Osteocyte (in vitro differentiated cells): ENCODE data around the gene HOXC9. TPM values are rescaled to one million over a fixed set of nuclear protein-coding genes. Genes with fewer than 3 reads are reported as not detected.

Experiments
- DNase-seq: peaks from one replicate; pipeline ENCODE4 v3.0.0; 2021; ENCODE audit warnings: mixed read lengths; ENCODE audit not compliant: unreplicated experiment; ENCODE audit errors: extremely low spot score
- H3K27ac Mint-ChIP-seq: one replicate; pipeline ENCODE4 v1.8.0; 2021; ENCODE audit warnings: mild to moderate bottlenecking, mixed read lengths; ENCODE audit not compliant: unreplicated experiment
- H3K27me3 Mint-ChIP-seq: one replicate; pipeline ENCODE4 v1.8.0; 2021; ENCODE audit warnings: mixed read lengths; ENCODE audit not compliant: unreplicated experiment
- H3K36me3 Mint-ChIP-seq: one replicate; pipeline ENCODE4 v1.8.0; 2021; ENCODE audit warnings: mixed read lengths; ENCODE audit not compliant: unreplicated experiment
- H3K4me1 Mint-ChIP-seq: one replicate; pipeline ENCODE4 v1.8.0; 2021; ENCODE audit warnings: mixed read lengths; ENCODE audit not compliant: unreplicated experiment
- H3K4me3 Mint-ChIP-seq: one replicate; pipeline ENCODE4 v1.8.0; 2021; ENCODE audit warnings: mild to moderate bottlenecking, moderate library complexity, mixed read lengths; ENCODE audit not compliant: unreplicated experiment
- H3K9me3 Mint-ChIP-seq: one replicate; pipeline ENCODE4 v1.8.0; 2021; ENCODE audit warnings: mixed read lengths; ENCODE audit not compliant: unreplicated experiment
- CTCF ChIP-seq: fragments of 200-600 bp; sonication (generic); IDR thresholded peaks from 2 replicates; pipeline ENCODE4 v1.5.0; 2021; ENCODE audit warnings: antibody characterized with exemption, mild to moderate bottlenecking, moderate library complexity
- total RNA-seq: library from RNA; stranded (reverse); gene quantifications from 2 replicates; pipeline ENCODE4 v1.2.1, GENCODE V29; 2021

HOXC9 gene
- total RNA-seq, 1 donor from 2014 or later: not detected

GRCh38 chr12:54001283-54002187, 1.6 kb downstream of the HOXC9 start:
- DNase-seq: no peak
- H3K27me3 Mint-ChIP-seq: peaks cover 97% of the 10 kb centered on the region
- H3K9me3 Mint-ChIP-seq: no peaks in the 10 kb centered on the region
- no peaks in the 10 kb centered on the region for H3K36me3 Mint-ChIP-seq
- no peak overlapping the region for H3K4me3 Mint-ChIP-seq
- no peak overlapping the region for H3K27ac Mint-ChIP-seq
- H3K4me1 Mint-ChIP-seq: peaks cover 18% of the 10 kb centered on the region
- no peak for TF ChIP-seq CTCF

DNA sequence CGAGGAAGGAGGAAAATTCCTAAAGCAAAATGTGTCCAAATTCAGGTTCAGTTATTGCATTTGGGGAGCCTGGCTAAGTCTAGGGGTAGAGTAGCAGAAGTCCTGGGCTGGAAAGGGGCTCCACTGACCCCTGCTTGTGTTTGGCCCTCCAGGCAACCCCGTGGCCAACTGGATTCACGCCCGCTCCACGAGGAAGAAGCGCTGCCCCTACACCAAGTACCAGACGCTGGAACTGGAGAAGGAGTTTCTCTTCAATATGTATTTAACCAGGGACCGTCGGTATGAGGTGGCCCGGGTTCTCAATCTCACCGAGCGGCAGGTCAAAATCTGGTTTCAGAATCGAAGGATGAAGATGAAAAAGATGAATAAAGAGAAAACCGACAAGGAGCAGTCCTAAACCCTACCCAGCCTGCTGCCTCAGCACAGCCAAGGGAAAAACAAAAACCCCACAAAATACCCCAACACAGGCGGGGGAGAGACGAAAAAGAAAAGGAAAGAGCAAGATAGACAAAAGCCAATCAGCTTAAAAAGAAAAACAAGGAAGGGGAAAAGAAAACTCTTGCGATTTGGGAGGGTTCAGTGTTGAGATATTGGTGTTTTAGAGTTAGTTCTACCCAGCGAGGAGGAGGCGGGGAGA, 2.4 kb downstream of the HOXC9 start:
- Mint-ChIP-seq H3K9me3 (no peaks in the 10 kb centered on the region), H3K4me3 (no peak overlapping the region), H3K36me3 (no peaks in the 10 kb centered on the region), H3K4me1 (peaks cover 18% of the 10 kb centered on the region), H3K27me3 (peaks cover 97% of the 10 kb centered on the region), H3K27ac (no peak overlapping the region)
- no peak for TF ChIP-seq CTCF
- DNase-seq: no peak

DNA sequence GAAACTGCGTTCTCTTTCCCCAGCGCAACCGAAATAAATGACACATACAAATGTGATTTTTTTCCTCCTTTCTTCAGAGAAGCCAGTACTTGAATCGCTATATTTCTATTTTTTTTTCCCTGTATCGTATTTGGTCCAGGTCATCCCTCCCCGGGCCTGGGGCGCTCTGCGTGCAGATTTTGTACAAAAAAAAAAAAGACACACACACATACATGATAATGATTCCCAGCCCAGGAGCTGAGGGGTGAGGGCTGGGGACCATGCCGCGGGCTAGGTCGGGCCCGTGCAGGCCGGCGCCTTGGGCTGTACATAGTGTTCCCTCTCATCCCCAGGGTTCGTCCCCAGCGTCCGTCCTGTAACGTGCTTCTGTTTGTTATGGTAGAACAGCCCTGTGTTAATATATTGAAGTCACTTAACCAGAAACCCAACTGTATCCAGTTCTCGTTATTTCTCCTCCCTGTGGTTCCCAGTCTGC, 3.0 kb downstream of the HOXC9 start:
- H3K27ac Mint-ChIP-seq: no peak overlapping the region
- no peaks in the 10 kb centered on the region for H3K36me3 Mint-ChIP-seq
- H3K27me3 Mint-ChIP-seq: peaks cover 97% of the 10 kb centered on the region
- DNase-seq: no peak
- TF ChIP-seq CTCF: no peak
- H3K9me3 Mint-ChIP-seq: no peaks in the 10 kb centered on the region
- no peak overlapping the region for H3K4me3 Mint-ChIP-seq
- H3K4me1 Mint-ChIP-seq: peaks cover 14% of the 10 kb centered on the region

GRCh38 chr12:54003625-54004024, 3.7 kb downstream of the HOXC9 start:
- peaks cover 14% of the 10 kb centered on the region for H3K4me1 Mint-ChIP-seq
- no peak overlapping the region for H3K27ac Mint-ChIP-seq
- no peak for DNase-seq
- no peak overlapping the region for H3K4me3 Mint-ChIP-seq
- H3K9me3 Mint-ChIP-seq: no peaks in the 10 kb centered on the region
- H3K27me3 Mint-ChIP-seq: peaks cover 96% of the 10 kb centered on the region
- TF ChIP-seq CTCF: no peak
- no peaks in the 10 kb centered on the region for H3K36me3 Mint-ChIP-seq
